Measurements from ENCODE around the gene PIGZ.

The PIGZ gene

DNA sequence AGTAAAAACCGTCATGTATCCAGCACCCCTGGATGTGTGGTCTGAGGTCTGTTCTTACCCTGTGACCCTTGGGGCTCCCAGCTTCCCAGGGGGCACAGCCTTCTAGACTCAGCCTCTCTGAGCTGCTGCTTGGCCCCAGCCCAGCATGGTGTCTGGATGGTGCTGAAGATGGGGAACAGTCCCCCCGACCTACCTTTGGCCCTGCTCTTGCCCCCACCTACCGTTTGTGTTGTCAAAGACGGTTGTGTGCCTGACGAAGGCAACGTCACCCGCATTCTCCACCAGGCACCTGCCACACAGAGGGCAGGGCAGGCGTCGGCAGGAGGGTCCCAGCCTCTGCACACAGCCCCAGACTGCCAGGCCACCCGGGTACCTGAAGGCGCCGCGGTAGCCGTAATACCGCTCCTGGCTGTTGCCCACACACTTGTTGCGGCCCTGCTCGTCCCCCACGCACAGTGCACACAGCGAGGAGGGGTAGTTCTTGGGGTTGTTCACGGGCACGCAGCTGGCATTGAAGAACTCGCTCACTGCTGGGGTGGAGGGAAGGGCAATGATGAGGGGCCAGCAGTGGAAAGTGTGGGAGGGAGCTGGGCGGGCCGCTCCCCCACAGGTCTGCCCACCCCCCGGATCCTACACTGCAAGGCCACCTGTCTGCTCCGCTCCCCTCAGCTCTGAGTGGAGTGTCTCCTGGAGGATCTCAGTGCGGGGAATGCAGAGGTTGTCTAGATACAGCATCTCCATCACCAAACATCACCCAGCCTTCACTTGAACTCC lies 40.0 kb upstream of the PIGZ start:
- no peak overlapping the region for H3K27ac ChIP-seq (ENCODE audit: low read length)
- H3K27me3 ChIP-seq (ENCODE audit: control insufficient read depth, insufficient read depth, low read length), result peaks cover 18% of the 10 kb centered on the region
- no peaks in the 10 kb centered on the region for H3K36me3 ChIP-seq (ENCODE audit: control insufficient read depth, low read depth, low read length)
- H3K4me3 ChIP-seq (ENCODE audit: low read length), result no peak overlapping the region
- H3K9me3 ChIP-seq (ENCODE audit: control insufficient read depth, low read depth, low read length), result no peaks in the 10 kb centered on the region
- peaks cover 4% of the 10 kb centered on the region for H3K4me1 ChIP-seq (ENCODE audit: control insufficient read depth, low read depth, low read length)
- H3K9ac ChIP-seq (ENCODE audit: low read length), result no peak overlapping the region

DNA sequence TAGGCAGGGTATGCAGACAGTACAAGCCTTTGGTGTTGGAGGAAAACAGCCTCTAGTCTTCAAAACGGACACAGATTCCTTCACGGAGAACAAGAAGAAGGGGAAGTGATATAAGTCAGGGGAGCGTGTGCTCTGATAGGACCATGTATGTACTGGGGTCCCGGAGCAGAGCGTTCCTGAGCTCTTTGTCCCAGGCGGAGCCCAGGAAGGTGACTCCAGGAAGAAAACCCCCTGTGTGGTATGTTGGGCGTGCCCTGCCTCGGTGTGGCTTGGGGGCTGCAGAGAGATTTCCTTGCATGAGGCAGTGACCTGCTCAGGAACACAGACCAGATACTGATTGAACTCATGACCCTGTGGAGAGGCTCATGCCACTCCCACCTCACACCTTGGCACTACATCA lies 39.3 kb upstream of the PIGZ start:
- no peaks in the 10 kb centered on the region for H3K36me3 ChIP-seq (ENCODE audit: control insufficient read depth, low read depth, low read length)
- no peaks in the 10 kb centered on the region for H3K9me3 ChIP-seq (ENCODE audit: control insufficient read depth, low read depth, low read length)
- H3K27ac ChIP-seq (ENCODE audit: low read length), result no peak overlapping the region
- H3K9ac ChIP-seq (ENCODE audit: low read length), result no peak overlapping the region
- H3K4me3 ChIP-seq (ENCODE audit: low read length), result no peak overlapping the region
- peaks cover 4% of the 10 kb centered on the region for H3K4me1 ChIP-seq (ENCODE audit: control insufficient read depth, low read depth, low read length)
- H3K27me3 ChIP-seq (ENCODE audit: control insufficient read depth, insufficient read depth, low read length), result peaks cover 19% of the 10 kb centered on the region

DNA sequence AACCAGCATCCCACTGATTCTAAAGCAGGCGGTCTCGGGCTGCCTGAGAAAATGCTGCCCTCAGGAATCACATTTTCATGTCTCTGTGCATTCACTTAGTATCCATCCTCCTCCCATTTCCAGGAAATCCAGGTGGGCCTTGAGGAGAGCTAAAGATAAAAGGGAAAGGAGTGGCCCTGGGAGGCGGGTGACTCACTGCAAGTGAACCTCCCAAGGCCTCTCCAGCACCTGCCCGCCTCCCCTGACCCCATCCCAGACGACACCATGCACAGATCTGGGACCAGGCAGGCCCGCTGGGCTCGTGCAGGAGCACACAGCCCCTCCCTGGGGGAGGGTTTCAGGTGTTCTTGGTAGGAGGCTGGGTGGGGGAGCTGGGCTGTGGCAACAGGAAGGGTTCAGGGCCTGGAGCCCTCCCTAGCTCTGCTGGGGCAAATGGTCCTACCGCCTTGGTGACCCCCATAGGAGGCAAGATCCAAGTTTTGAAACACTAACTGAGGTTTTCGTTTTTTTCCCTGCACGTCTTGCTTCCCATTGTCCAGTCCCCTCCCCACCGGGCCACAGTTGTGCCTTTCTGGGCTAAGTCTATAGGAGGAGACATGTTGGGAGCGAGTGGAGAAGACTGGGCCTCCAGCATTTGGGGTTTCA lies 38.8 kb upstream of the PIGZ start:
- H3K4me1 ChIP-seq (ENCODE audit: control insufficient read depth, low read depth, low read length), result peaks cover 4% of the 10 kb centered on the region
- no peak overlapping the region for H3K4me3 ChIP-seq (ENCODE audit: low read length)
- H3K27ac ChIP-seq (ENCODE audit: low read length), result no peak overlapping the region
- H3K27me3 ChIP-seq (ENCODE audit: control insufficient read depth, insufficient read depth, low read length), result peaks cover 19% of the 10 kb centered on the region
- no peak overlapping the region for H3K9ac ChIP-seq (ENCODE audit: low read length)
- H3K36me3 ChIP-seq (ENCODE audit: control insufficient read depth, low read depth, low read length), result no peaks in the 10 kb centered on the region
- H3K9me3 ChIP-seq (ENCODE audit: control insufficient read depth, low read depth, low read length), result no peaks in the 10 kb centered on the region

DNA sequence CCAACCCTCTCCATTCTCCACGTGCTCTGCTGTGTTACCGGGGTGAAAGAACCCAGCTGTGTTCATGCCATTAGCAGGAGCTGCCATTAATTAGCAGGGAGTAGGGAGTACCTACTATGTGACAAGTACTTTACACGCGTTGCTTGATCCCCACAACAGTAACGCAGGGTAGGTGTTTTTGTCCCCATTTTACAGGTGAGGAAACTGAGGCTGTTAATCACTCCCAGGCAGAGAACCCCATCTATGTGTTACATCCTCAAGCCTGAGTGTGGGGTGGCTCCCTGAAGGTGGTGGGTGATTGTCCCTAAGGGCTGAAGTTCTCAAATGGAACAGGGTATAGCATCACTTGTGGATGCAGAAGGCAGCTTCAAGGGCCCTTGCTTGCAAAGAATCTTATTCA lies 38.2 kb upstream of the PIGZ start:
- H3K27ac ChIP-seq (ENCODE audit: low read length), result no peak overlapping the region
- H3K9ac ChIP-seq (ENCODE audit: low read length), result no peak overlapping the region
- H3K27me3 ChIP-seq (ENCODE audit: control insufficient read depth, insufficient read depth, low read length), result peaks cover 19% of the 10 kb centered on the region
- H3K36me3 ChIP-seq (ENCODE audit: control insufficient read depth, low read depth, low read length), result no peaks in the 10 kb centered on the region
- H3K4me3 ChIP-seq (ENCODE audit: low read length), result no peak overlapping the region
- H3K4me1 ChIP-seq (ENCODE audit: control insufficient read depth, low read depth, low read length), result peaks cover 4% of the 10 kb centered on the region
- H3K9me3 ChIP-seq (ENCODE audit: control insufficient read depth, low read depth, low read length), result no peaks in the 10 kb centered on the region

DNA sequence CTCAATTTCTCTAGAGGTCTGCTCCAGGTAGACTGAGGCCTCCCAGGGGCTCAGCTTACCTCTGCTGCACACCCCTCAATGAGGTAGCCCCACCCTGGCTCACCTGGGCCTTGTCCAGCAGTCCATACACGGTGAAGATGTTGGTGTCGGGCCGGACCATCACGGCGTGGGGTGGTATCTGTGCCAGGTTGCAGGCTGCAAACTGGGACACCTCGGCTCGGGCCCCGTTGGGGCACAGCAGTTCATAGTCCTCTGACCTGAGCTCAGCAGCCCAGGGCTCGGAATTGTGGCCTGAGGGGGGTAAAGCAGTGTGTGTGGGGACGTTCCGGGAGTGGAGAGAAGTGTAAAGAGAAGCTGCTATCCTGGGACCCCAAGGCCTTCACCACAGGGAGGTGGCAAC lies 37.8 kb upstream of the PIGZ start:
- Histone ChIP-seq H3K9me3 (ENCODE audit: control insufficient read depth, low read depth, low read length) (no peaks in the 10 kb centered on the region), H3K9ac (ENCODE audit: low read length) (no peak overlapping the region), H3K27ac (ENCODE audit: low read length) (no peak overlapping the region)

DNA sequence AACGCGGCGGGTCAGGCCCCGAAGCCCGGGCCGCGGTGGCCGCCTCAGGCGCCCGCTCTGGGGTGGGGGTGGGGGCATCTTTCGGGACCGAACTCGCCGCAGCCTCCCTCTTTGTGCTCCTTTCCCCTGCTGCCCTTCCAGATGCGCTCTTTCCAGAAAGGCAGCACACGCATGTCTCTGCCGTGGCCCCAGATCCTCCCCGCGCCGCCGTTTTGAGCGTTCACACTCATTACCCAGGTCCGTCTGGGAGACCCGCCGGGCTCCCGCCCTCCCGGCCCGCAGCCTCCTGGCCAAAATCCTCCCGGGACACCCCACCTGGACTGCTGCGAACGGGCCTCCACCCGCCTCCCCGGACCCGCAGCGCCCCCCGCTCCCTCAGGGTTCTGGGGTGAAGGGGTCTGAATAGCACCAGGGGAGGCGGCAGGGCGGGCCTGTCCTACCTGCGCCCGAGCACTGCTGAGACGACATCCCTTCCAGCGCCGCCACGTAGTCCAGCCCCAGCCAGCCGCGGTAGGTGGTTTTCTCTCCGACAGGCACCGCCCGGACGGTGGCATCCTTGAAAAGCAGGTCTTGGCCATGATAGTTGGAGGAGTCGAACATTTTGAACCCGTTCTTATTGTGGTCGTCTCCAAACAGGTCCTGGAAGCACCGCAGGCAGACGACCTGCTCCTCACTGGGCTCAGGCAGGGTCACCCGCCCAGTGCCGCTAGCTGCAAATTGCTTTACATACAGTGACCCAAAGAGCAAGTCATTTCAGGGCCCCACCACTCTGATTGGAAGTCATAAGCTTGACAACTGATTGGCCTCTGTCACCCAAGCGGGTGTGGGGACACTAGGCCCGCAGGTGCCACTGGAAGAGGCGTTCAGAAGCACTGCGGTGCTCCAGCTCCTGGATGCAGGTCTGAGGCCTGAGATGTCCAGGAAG lies 35.1 kb upstream of the PIGZ start:
- Histone ChIP-seq H3K9me3 (ENCODE audit: control insufficient read depth, low read depth, low read length) (no peaks in the 10 kb centered on the region), H3K9ac (ENCODE audit: low read length) (no peak overlapping the region), H3K4me3 (ENCODE audit: low read length) (peak overlapping the region; percentile 52), H3K36me3 (ENCODE audit: control insufficient read depth, low read depth, low read length) (no peaks in the 10 kb centered on the region), H3K4me1 (ENCODE audit: control insufficient read depth, low read depth, low read length) (peaks cover 4% of the 10 kb centered on the region), H3K27ac (ENCODE audit: low read length) (no peak overlapping the region), H3K27me3 (ENCODE audit: control insufficient read depth, insufficient read depth, low read length) (peaks cover 19% of the 10 kb centered on the region)

More for the DNA sequence above, 37.8 kb upstream of the PIGZ start:
- peaks cover 4% of the 10 kb centered on the region for H3K4me1 ChIP-seq (ENCODE audit: control insufficient read depth, low read depth, low read length)
- H3K27me3 ChIP-seq (ENCODE audit: control insufficient read depth, insufficient read depth, low read length), result peaks cover 19% of the 10 kb centered on the region
- no peaks in the 10 kb centered on the region for H3K36me3 ChIP-seq (ENCODE audit: control insufficient read depth, low read depth, low read length)
- no peak overlapping the region for H3K4me3 ChIP-seq (ENCODE audit: low read length)

DNA sequence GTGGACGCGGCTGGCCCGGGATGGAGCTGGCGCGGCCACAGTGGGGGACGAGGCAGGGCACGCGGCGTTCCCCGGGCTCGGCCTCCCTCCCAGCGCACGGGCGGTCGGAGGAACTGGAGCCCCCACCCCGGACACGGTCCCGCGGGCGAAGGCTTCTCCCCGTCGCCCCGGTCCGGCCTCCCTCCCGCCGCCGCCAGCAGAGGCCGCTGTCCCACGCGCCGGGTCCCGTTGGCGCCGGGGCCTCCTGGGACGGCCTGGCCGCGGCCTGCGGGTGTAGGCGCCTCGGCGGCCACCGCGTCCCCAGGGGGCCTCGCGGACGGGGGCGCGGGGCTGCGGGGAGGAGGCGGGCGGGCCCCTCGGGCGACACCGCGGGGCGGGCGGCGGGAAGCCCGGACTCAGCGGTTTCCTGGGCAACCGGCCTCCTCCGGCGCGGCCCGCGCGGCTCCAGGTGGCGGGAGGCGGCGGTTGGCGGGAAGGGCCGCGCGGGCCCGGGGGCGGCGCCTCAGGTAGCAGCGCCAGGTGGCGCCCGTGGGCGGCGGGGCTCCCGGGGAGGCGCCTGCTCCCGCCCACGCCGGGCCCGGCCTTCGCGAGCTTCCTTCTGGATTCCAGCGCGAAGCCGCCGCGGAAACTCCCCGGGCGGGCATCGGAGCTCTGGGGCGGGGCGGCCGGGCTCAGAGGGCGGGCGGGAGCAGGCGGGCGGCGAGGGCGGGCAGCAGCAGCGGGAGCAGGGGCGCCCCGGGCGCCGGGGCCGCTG lies 34.2 kb upstream of the PIGZ start:
- peak overlapping the region; percentile 15 for H3K4me3 ChIP-seq (ENCODE audit: low read length)
- no peaks in the 10 kb centered on the region for H3K9me3 ChIP-seq (ENCODE audit: control insufficient read depth, low read depth, low read length)
- peaks cover 19% of the 10 kb centered on the region for H3K27me3 ChIP-seq (ENCODE audit: control insufficient read depth, insufficient read depth, low read length)
- no peaks in the 10 kb centered on the region for H3K36me3 ChIP-seq (ENCODE audit: control insufficient read depth, low read depth, low read length)
- H3K4me1 ChIP-seq (ENCODE audit: control insufficient read depth, low read depth, low read length), result peaks cover 4% of the 10 kb centered on the region
- H3K27ac ChIP-seq (ENCODE audit: low read length), result no peak overlapping the region
- H3K9ac ChIP-seq (ENCODE audit: low read length), result no peak overlapping the region

DNA sequence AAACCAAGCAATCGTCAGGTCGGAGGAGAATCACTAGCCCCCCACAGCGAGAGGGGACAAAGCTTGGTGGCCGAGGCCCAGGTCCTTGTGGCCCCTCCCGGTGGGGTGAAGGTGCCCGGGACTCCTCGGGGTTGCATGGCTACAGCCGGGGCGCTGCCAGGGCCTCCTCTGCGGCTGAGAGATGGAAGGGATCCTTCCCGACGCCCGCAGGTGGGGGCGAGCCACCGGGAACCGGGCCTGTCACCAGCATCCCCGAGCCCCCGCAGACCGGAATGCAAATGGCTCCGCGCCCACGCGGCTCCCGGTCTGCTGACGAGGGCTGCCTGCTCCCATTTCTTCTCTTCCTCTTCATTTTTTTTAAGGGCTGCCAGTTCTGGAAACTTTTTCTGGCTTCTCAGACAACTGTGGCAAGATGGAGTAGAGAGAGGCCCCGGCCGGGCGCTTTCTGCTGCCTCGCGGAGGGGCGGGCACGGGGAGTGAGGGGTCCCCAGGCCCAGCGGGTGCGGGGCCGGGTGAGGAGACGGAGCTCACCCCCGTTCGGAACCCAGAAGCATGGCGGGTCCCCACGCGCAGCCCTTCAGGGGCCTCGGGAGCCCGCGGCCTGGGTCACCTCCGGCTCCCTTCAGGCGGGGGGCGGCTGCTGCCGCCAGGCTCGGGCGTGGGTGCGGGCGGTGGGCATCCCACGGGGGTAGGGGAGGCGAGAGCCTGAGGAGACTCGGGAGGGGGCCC lies 33.5 kb upstream of the PIGZ start:
- H3K4me3 ChIP-seq (ENCODE audit: low read length), result peak overlapping the region; percentile 15
- H3K27me3 ChIP-seq (ENCODE audit: control insufficient read depth, insufficient read depth, low read length), result peaks cover 19% of the 10 kb centered on the region
- H3K27ac ChIP-seq (ENCODE audit: low read length), result no peak overlapping the region
- peaks cover 4% of the 10 kb centered on the region for H3K4me1 ChIP-seq (ENCODE audit: control insufficient read depth, low read depth, low read length)
- no peaks in the 10 kb centered on the region for H3K9me3 ChIP-seq (ENCODE audit: control insufficient read depth, low read depth, low read length)
- no peak overlapping the region for H3K9ac ChIP-seq (ENCODE audit: low read length)
- no peaks in the 10 kb centered on the region for H3K36me3 ChIP-seq (ENCODE audit: control insufficient read depth, low read depth, low read length)

DNA sequence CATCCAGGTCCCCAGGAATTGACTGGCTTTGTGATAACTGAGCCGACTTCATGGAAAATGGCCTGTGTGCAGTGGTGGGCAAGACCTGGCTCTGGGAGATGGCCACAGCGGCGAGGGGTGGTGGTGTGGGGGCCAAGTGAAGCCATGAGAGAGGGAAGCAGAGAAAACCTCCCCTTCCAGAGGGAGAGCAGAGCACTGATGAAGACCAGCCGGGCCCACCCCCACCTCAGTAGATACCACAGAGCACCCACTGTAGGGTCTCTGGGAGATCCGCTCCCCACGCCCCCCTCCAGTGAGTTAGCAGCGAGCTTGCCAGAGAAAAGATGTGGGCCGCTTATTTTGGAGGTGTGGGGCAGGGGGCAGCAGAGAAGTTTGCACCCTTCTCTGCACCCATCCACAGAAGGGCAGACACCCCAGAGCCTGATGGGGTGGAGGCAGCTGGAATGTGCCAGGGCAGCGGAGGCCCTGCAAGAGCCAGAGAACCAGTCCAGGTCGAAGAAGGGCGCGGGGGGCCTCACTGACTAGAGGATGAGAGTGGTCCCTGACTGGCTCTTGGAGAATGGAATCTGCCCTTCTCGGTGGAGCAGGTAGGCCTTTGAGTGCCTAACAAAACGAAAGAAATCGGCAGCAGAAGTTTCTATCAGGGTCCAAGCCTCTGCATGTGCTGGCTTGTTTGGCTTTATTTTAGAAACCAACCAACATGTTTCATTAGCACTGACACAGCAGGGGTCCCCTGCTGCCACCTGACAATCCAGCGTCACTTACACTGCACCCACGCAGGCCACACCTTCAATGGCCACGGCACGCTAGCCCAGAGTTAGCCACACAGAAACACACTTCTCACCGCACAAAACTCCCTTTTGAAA lies 32.7 kb upstream of the PIGZ start:
- H3K9ac ChIP-seq (ENCODE audit: low read length), result no peak overlapping the region

DNA sequence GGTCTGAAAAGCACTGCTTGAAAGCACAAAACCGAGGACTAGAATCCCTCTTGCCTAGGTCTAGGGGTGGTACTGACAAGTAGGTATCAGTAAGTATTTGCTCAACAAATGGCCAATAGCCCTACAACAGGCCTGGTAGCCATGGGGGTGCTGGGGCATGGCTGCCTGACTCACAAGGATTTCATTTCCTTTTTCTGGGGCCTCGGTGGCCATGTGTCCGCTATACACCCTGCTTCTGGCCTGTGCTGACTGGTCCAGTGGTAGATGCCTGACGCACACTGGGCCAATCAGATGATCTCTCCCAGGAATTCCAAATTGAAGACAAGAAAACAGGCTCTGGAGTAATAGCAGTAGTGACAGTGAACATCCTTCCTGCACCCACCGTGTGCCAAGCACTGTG lies 31.6 kb upstream of the PIGZ start:
- Histone ChIP-seq H3K36me3 (ENCODE audit: control insufficient read depth, low read depth, low read length) (no peaks in the 10 kb centered on the region), H3K9ac (ENCODE audit: low read length) (no peak overlapping the region), H3K9me3 (ENCODE audit: control insufficient read depth, low read depth, low read length) (no peaks in the 10 kb centered on the region), H3K27ac (ENCODE audit: low read length) (no peak overlapping the region), H3K4me1 (ENCODE audit: control insufficient read depth, low read depth, low read length) (peaks cover 4% of the 10 kb centered on the region), H3K27me3 (ENCODE audit: control insufficient read depth, insufficient read depth, low read length) (peaks cover 17% of the 10 kb centered on the region), H3K4me3 (ENCODE audit: low read length) (no peak overlapping the region)

More for the DNA sequence above, 32.7 kb upstream of the PIGZ start:
- Histone ChIP-seq H3K4me3 (ENCODE audit: low read length) (no peak overlapping the region), H3K9me3 (ENCODE audit: control insufficient read depth, low read depth, low read length) (no peaks in the 10 kb centered on the region), H3K27ac (ENCODE audit: low read length) (no peak overlapping the region), H3K4me1 (ENCODE audit: control insufficient read depth, low read depth, low read length) (peaks cover 4% of the 10 kb centered on the region), H3K36me3 (ENCODE audit: control insufficient read depth, low read depth, low read length) (no peaks in the 10 kb centered on the region), H3K27me3 (ENCODE audit: control insufficient read depth, insufficient read depth, low read length) (peaks cover 19% of the 10 kb centered on the region)

Measured in iPS-18a (cell line).